SKM-1 (cell line): ENCODE measurements around the gene MIS12.

Source experiments
- DNase-seq: peaks from one replicate; lab custom pipeline; 2025; ENCODE audit not compliant: unreplicated experiment; lab: John Stamatoyannopoulos, UW

MIS12 gene

DNA sequence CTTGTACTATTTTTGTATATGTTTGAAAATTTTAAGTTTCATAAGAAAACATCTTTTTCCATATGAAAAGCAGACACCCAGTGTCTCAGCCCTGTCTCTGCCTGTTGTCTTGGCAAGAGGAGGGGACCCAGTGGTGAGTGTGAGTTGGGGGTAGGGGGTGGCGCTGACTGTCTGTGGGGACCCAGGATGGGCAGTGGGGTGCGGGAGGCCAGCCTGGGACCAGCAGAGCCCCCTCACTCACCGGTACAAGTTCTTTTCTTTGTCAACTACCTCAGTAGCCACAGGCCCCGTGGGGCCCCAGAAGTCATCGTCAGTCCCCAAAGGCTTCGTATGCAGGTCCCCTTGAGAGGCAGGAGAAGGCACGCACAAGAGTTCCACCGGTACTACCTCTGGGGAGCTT lies 46.2 kb downstream of the MIS12 start:
- no peak for DNase-seq

- no peak for DNase-seq
Observed at GRCh38 chr17:5533486-5534315, 47.3 kb downstream of the MIS12 start.

DNA sequence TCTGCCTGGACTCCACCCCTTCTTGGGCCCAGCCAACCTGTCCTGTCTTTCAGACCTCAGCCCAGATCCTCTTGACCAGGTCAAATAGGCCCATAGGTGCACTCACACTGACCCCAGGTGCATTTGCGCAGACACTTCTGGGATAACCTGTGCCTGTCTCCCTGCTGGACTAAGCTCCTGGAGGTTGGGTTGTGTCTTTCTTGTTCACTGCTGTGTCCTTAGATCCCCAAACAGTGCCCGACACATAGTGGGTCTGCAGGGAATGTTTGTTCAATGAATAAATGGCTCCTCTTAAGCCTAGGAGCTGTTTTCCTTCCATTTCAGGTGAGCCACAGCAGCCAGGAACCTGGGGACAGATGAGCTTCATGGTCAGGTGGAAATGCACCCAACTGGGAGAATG lies 49.1 kb downstream of the MIS12 start:
- no peak for DNase-seq

DNA sequence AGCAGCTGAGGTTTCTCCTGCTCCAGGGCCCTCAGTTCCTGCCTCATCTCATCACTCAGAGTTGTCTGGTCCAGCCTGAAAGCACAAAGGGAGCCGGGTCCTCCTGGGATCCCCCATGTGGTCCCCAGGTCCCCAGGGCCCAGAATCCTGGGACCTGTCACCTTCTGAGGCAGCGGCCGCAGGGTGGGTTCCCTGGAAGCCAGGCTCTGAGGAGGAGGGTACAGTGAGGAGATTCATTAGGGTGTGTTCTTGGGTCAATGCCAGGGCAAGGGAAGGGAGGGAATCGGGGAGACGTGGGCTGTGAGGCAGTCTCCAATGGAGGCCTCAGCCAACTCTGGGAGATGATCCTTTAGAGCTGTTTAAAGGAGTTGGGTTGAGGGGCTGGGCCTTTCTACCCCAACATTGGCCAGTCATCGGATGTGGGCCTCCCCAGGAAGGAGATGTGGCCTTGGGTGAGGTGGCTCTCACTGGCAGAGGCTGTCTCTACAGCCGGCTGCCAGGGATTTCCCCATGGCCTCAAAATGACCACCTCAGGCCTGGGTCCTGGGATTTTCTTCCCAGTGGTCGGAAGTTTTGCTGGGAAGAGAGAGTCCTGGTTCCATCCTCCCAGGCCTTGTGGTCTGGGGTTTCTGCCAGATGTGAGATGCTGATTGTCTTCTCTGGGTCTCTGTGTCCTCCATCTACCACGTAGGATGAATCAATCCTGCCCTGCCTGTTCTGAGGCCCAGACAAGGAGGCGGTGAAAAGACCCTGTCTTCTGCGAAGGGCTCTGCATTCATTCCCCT lies 50.7 kb downstream of the MIS12 start:
- DNase-seq, result no peak

- no peak for DNase-seq
Observed at GRCh38 chr17:5539286-5539685, 52.9 kb downstream of the MIS12 start.

DNA sequence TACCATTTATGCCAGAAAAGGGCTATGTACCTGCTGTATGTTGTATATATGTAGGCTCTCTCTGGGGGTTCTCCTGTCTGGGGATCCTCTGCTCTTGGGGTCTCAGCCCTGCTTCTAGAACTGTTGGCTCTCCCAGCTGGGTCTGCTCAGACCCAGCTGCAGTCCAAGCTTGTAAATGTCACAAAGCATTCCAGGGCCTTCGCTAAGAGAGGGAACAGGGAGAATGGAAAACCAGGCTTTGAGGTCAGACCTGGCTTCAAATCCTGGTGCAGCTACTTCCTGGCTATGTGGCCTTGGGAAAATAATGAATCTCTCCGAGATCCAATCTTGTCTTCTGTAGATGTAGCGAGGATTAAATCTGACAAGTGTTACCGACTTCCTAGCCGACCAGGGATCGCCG lies 54.0 kb downstream of the MIS12 start:
- DNase-seq, result no peak
